NCI-H446 (cell line): ENCODE measurements around the gene TP53.
A peak's percentile ranks its signal among the peaks of the same experiment; 100 is the strongest.

Experiments
- DNase-seq, 2 experiments: peaks; one replicate each; lab custom pipeline; 2025; lab: John Stamatoyannopoulos, UW

TP53 gene

GRCh38 chr17:7687072-7687907 is at the start of gene TP53:
Gene TP53, minus strand, starts transcription at chr17:7687490. Its CDS starts 10,896 bp downstream, at chr17:7676594.
- DNase-seq = peak; percentile 91 to 94

GRCh38 chr17:7732981-7733539 is 45.8 kb upstream of the TP53 start:
- DNase-seq = no peak

GRCh38 chr17:7729816-7730215 is 42.5 kb upstream of the TP53 start:
- DNase-seq = no peak

- DNase-seq = no peak
These were observed 40.6 kb upstream of the TP53 start for GRCh38 chr17:7727886-7728285.

GRCh38 chr17:7721612-7722011 is 34.3 kb upstream of the TP53 start:
- DNase-seq = no peak

GRCh38 chr17:7720125-7720524 is 32.8 kb upstream of the TP53 start:
- DNase-seq = peak; percentile 83 to 89

- no peak for DNase-seq
These were observed 32.4 kb upstream of the TP53 start for GRCh38 chr17:7719661-7720060.

GRCh38 chr17:7717756-7718350 is 30.6 kb upstream of the TP53 start:
- no peak for DNase-seq

- DNase-seq = peak; percentile 89 to 91
These were observed 29.8 kb upstream of the TP53 start, which contains the start of gene DNAH2 for GRCh38 chr17:7716901-7717755. Gene DNAH2, plus strand, starts transcription at chr17:7717744. Its CDS starts 1,991 bp downstream, at chr17:7719735.

- DNase-seq = no peak
These were observed 28.9 kb upstream of the TP53 start for GRCh38 chr17:7715936-7716886.

- DNase-seq = no peak
These were observed 27.7 kb upstream of the TP53 start for GRCh38 chr17:7714721-7715594.

- DNase-seq = no peak
These were observed 26.5 kb upstream of the TP53 start for GRCh38 chr17:7713782-7714181.

GRCh38 chr17:7712111-7712771 is 25.0 kb upstream of the TP53 start:
- peak in 1 of 2 experiments; percentile 16 for DNase-seq

- no peak for DNase-seq
These were observed 23.9 kb upstream of the TP53 start for GRCh38 chr17:7711051-7711755.

GRCh38 chr17:7710301-7710700 is 23.0 kb upstream of the TP53 start:
- no peak for DNase-seq

GRCh38 chr17:7709031-7709430 is 21.7 kb upstream of the TP53 start:
- DNase-seq = no peak

GRCh38 chr17:7707858-7708750 is 20.8 kb upstream of the TP53 start:
- DNase-seq = no peak

GRCh38 chr17:7707446-7707845 is 20.2 kb upstream of the TP53 start:
- no peak for DNase-seq
